ENCODE results near the gene COX20. TPM values are rescaled to one million over a fixed set of nuclear protein-coding genes. Genes with fewer than 3 reads are reported as not detected.

The COX20 gene
- total and polyA plus RNA-seq, 2 of the 13 experiments (the other 11 are each of a cell fraction or from before 2014, with no cell fraction given) = 34.4 to 95.8 TPM

DNA sequence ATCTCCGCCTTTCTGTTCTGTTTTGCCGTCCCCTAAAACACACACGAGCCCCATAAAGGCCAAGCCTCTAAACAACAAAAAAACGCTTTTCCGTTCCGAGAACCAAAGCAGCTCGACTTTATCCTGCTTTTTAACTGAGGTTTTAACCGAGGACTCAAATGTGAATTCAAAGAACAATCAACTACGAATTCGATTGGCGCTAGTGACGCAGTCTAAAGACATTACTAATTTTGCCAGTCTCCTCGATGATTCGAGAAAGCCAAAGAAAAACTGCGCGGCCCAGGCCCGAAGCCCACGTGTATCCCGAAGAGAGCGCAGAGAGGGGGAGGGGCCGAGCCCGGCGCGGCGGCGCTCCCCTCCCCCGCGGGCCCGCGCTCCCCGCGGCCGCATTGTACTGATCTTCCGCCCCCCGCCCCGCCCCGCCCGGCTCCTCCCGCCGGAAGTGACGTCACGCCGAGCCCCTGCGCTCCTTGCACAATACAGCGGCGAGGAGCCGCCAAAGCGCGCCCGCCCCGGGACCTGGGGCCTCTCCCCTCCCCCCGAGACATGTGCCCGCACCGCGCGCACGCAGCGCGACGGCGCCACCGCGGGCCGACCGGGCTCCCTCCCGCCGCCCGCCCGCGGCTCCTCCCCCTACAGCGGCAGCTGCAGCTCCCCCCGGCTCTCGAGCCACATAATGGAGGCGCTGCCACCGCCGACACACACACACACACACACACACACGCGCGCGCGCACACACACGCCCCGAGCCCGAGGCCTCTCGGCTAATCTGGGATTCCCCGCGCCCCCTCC lies 27.4 kb downstream of the COX20 start (continued):
- TF ChIP-seq, protein P1, sequence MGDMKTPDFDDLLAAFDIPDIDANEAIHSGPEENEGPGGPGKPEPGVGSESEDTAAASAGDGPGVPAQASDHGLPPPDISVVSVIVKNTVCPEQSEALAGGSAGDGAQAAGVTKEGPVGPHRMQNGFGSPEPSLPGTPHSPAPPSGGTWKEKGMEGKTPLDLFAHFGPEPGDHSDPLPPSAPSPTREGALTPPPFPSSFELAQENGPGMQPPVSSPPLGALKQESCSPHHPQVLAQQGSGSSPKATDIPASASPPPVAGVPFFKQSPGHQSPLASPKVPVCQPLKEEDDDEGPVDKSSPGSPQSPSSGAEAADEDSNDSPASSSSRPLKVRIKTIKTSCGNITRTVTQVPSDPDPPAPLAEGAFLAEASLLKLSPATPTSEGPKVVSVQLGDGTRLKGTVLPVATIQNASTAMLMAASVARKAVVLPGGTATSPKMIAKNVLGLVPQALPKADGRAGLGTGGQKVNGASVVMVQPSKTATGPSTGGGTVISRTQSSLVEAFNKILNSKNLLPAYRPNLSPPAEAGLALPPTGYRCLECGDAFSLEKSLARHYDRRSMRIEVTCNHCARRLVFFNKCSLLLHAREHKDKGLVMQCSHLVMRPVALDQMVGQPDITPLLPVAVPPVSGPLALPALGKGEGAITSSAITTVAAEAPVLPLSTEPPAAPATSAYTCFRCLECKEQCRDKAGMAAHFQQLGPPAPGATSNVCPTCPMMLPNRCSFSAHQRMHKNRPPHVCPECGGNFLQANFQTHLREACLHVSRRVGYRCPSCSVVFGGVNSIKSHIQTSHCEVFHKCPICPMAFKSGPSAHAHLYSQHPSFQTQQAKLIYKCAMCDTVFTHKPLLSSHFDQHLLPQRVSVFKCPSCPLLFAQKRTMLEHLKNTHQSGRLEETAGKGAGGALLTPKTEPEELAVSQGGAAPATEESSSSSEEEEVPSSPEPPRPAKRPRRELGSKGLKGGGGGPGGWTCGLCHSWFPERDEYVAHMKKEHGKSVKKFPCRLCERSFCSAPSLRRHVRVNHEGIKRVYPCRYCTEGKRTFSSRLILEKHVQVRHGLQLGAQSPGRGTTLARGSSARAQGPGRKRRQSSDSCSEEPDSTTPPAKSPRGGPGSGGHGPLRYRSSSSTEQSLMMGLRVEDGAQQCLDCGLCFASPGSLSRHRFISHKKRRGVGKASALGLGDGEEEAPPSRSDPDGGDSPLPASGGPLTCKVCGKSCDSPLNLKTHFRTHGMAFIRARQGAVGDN (CRISPR knock-in tag; IDR thresholded peaks at IDR 0.05) = peak; percentile 70
- no peak for TF ChIP-seq SUZ12 (IDR thresholded peaks at IDR 0.05; ENCODE audit: low read depth, low read length)
- TF ChIP-seq IRF2 (CRISPR knock-in tag; IDR thresholded peaks at IDR 0.05) = peak; percentile 34; the same call in 1 of the 2 replicates
- TF ChIP-seq PREB (CRISPR knock-in tag; IDR thresholded peaks at IDR 0.05) = no peak
- 0 out of 2 replicates have a peak, but pooled peaks have one; percentile 32 for TF ChIP-seq ISL2 (CRISPR knock-in tag; IDR thresholded peaks at IDR 0.05)
- TF ChIP-seq, protein P2, sequence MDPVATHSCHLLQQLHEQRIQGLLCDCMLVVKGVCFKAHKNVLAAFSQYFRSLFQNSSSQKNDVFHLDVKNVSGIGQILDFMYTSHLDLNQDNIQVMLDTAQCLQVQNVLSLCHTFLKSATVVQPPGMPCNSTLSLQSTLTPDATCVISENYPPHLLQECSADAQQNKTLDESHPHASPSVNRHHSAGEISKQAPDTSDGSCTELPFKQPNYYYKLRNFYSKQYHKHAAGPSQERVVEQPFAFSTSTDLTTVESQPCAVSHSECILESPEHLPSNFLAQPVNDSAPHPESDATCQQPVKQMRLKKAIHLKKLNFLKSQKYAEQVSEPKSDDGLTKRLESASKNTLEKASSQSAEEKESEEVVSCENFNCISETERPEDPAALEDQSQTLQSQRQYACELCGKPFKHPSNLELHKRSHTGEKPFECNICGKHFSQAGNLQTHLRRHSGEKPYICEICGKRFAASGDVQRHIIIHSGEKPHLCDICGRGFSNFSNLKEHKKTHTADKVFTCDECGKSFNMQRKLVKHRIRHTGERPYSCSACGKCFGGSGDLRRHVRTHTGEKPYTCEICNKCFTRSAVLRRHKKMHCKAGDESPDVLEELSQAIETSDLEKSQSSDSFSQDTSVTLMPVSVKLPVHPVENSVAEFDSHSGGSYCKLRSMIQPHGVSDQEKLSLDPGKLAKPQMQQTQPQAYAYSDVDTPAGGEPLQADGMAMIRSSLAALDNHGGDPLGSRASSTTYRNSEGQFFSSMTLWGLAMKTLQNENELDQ (CRISPR knock-in tag; IDR thresholded peaks at IDR 0.05; ENCODE audit: borderline replicate concordance) = no peak
- no peak for TF ChIP-seq SP140L (CRISPR knock-in tag; IDR thresholded peaks at IDR 0.05; ENCODE audit: borderline replicate concordance)
- peak; percentile 79 for TF ChIP-seq ZNF766 (CRISPR knock-in tag; IDR thresholded peaks at IDR 0.05; ENCODE audit: borderline replicate concordance)
- TF ChIP-seq, protein P3, sequence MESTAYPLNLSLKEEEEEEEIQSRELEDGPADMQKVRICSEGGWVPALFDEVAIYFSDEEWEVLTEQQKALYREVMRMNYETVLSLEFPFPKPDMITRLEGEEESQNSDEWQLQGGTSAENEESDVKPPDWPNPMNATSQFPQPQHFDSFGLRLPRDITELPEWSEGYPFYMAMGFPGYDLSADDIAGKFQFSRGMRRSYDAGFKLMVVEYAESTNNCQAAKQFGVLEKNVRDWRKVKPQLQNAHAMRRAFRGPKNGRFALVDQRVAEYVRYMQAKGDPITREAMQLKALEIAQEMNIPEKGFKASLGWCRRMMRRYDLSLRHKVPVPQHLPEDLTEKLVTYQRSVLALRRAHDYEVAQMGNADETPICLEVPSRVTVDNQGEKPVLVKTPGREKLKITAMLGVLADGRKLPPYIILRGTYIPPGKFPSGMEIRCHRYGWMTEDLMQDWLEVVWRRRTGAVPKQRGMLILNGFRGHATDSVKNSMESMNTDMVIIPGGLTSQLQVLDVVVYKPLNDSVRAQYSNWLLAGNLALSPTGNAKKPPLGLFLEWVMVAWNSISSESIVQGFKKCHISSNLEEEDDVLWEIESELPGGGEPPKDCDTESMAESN (CRISPR knock-in tag; conservative IDR thresholded peaks at IDR 0.05) = peak; percentile 69; the same call in 1 of the 2 replicates
- TF ChIP-seq ARID4A (CRISPR knock-in tag; IDR thresholded peaks at IDR 0.05; ENCODE audit: borderline replicate concordance) = peak; percentile 92
- 0 out of 2 replicates have a peak, but pooled peaks have one; percentile 15 for TF ChIP-seq TEF (CRISPR knock-in tag; IDR thresholded peaks at IDR 0.05)
- TF ChIP-seq ETV6 (CRISPR knock-in tag; conservative IDR thresholded peaks at IDR 0.05) = peak; percentile 56; the same call in 1 of the 2 replicates

All from HepG2 (cell line).